Activated naive CD8-positive, alpha-beta T cell treated with anti-CD3 and anti-CD28 coated beads for 36 hours (primary cell): ENCODE data around the gene GADD45GIP1. TPM values are rescaled to one million over a fixed set of nuclear protein-coding genes. Genes with fewer than 3 reads are reported as not detected.

Experiments used
- DNase-seq: peaks from one replicate; pipeline ENCODE4 v3.0.0; 2021
- H3K27ac Mint-ChIP-seq: one replicate; pipeline ENCODE4 v1.8.0; 2022; ENCODE audit warnings: mild to moderate bottlenecking, moderate library complexity, mixed read lengths
- H3K27me3 Mint-ChIP-seq: one replicate; pipeline ENCODE4 v1.8.0; 2022; ENCODE audit warnings: mild to moderate bottlenecking, mixed read lengths
- H3K36me3 Mint-ChIP-seq: one replicate; pipeline ENCODE4 v1.8.0; 2021; ENCODE audit warnings: mild to moderate bottlenecking, mixed read lengths
- H3K4me1 Mint-ChIP-seq: one replicate; pipeline ENCODE4 v1.8.0; 2021; ENCODE audit warnings: mixed read lengths
- H3K4me3 Mint-ChIP-seq: one replicate; pipeline ENCODE4 v1.8.0; 2022; ENCODE audit warnings: mild to moderate bottlenecking, moderate library complexity, mixed read lengths
- H3K9me3 Mint-ChIP-seq: one replicate; pipeline ENCODE4 v1.8.0; 2022; ENCODE audit warnings: mixed read lengths
- total RNA-seq, 2 experiments: library from RNA; stranded (reverse); gene quantifications; one replicate each; pipeline ENCODE4 v1.2.3, GENCODE V29; 2021

GADD45GIP1 gene
- total RNA-seq, result 10 to 100 TPM; 37.1 to 37.8 TPM

DNA sequence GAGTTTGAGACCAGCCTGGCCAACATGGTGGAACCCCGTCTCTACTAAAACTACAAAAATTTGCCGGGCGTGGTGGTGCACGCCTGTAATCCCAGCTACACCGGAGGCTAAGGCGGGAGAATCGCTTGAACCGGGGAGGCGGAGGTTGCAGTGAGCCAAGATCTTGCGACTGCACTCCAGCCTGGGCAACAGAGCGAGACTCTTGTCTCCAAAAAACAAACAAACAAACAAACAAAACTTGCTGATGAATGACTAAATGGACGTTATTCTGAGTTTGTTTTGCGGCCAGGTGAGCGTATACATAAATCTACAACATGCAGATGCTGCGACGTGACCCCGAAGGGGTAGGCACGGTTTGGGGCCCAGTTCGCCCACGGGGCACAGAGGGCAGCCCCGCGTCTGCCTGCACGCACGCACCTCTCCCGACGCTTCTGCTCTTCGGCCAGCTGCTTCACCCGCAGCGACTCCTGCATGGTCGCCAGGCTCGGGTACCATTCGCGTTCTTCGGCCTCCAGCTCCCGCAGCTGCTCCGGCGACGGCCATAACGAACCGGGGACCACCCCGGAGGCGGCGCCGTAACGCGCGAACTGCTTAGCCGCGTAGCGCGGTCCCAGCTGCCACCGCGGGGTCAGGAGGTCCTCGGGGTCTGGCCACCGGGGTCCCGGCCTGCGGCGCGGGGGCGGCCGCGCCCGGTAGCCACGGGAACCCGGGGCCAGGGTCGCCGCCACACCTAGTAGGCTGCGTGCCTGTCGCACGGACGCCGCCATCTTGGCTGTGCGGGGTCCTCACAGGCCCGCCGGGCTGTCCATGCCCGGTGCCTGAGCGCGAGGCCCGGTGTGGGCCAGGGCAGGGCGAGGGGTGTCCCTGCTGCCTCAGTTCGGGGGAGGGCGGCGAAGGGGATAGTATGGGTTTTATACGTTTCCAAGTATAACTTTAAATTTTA lies at the start of gene GADD45GIP1:
TSS of gene GADD45GIP1 (minus strand) at position 778 of the 943 bp plus-strand sequence. CDS start at position 767, 11 bp downstream.
- H3K4me1 Mint-ChIP-seq, result peaks cover 30% of the 10 kb centered on the region
- H3K36me3 Mint-ChIP-seq, result peaks cover 31% of the 10 kb centered on the region
- no peaks in the 10 kb centered on the region for H3K9me3 Mint-ChIP-seq
- no peaks in the 10 kb centered on the region for H3K27me3 Mint-ChIP-seq
- H3K27ac Mint-ChIP-seq, result peak within 1 kb of the TSS; percentile 96
- H3K4me3 Mint-ChIP-seq, result peak within 1 kb of the TSS; percentile 91
- DNase-seq, result peak; percentile 89

DNA sequence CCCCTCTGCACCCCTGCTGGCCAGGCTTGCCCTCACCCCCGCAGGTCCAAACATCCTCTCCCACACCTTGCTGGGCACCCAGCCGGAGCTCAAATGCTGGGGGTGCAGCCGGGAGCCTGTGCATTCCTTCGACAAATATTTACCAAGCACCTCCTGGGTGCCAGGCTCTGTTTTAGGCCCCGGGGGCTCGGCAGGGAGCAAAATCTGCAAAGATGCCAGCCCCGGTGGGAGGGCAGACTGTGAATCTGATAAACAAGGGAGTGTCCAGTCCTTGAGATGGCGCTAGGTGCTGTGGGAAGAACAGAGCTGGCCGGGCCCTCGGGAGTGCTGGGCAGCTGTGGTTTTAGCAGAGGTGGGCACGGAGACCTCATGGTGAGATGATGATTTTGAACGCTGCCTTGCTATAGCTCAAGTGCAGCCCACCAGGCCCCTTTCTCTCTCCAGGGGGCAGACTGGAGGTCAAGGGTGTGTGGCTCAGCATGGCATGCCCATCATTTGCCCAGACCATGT lies 48.9 kb upstream of the GADD45GIP1 start:
- Mint-ChIP-seq H3K9me3 (no peaks in the 10 kb centered on the region), H3K4me1 (peaks cover 4% of the 10 kb centered on the region), H3K36me3 (no peaks in the 10 kb centered on the region), H3K27ac (no peak overlapping the region), H3K4me3 (no peak overlapping the region), H3K27me3 (peaks cover 26% of the 10 kb centered on the region)
- DNase-seq, result no peak

DNA sequence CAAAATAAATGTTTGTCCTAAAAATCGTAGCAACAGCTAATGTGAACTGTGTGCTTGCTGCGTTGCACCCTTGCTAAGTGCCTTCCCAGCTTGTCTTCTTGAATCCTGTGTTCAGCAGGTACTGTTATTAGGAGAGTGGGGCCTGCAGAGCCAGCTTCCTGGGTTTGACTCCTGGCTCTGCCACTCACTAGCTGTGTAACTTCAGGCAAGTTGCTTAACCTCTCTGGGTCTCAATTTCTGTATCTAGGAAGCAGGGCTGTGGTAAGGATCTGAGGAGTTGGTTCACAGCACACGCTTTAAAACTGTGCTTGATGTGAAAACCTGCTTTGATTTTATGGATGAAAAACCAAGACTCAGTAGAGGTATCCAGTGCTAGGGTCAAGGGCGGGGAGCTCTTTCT lies 48.2 kb upstream of the GADD45GIP1 start:
- Mint-ChIP-seq H3K4me3 (no peak overlapping the region), H3K36me3 (no peaks in the 10 kb centered on the region), H3K27me3 (peaks cover 19% of the 10 kb centered on the region), H3K9me3 (no peaks in the 10 kb centered on the region), H3K27ac (no peak overlapping the region), H3K4me1 (peaks cover under 1% of the 10 kb centered on the region)
- no peak for DNase-seq

DNA sequence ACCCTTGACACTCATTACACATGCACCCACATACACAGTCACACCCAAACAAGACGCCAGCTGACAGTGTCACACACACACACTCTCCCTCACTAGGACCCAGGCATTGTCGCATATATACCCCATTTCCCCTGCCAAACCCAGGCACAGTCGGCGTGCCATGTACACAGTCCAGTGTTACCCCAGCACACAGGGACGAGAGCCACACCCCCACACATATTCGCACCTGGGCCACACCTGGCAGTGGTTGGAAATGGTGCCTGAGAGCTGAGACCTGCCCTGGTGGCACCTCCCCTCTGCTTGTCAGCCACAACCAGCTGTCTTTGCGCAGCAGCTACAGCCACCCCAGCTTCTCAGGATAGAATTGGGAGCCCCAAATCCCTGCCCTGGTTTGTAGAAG lies 47.2 kb upstream of the GADD45GIP1 start:
- no peaks in the 10 kb centered on the region for H3K4me1 Mint-ChIP-seq
- no peak for DNase-seq
- no peaks in the 10 kb centered on the region for H3K9me3 Mint-ChIP-seq
- H3K4me3 Mint-ChIP-seq, result no peak overlapping the region
- H3K27me3 Mint-ChIP-seq, result peaks cover 10% of the 10 kb centered on the region
- no peak overlapping the region for H3K27ac Mint-ChIP-seq
- H3K36me3 Mint-ChIP-seq, result no peaks in the 10 kb centered on the region

DNA sequence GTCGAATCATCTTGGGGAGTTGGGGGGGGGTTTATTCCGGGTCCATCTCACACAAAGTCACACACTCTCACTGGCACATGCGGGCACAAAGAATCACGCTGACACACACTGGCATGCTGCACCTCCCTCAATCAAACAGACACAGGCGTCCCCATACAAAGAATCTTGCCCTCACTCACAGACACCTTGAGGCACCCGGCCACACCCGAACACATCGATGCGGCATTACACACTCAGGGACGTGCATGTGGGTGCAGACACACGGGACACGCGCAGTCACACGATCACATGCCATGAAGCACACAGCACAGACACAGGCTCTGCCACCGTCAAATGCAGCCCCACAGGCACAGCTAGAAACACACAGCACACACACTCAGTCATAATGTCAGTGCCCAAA lies 46.1 kb upstream of the GADD45GIP1 start:
- Mint-ChIP-seq H3K4me3 (no peak overlapping the region), H3K9me3 (no peaks in the 10 kb centered on the region), H3K4me1 (no peaks in the 10 kb centered on the region), H3K27ac (no peak overlapping the region), H3K27me3 (peaks cover 4% of the 10 kb centered on the region), H3K36me3 (no peaks in the 10 kb centered on the region)
- DNase-seq, result no peak

DNA sequence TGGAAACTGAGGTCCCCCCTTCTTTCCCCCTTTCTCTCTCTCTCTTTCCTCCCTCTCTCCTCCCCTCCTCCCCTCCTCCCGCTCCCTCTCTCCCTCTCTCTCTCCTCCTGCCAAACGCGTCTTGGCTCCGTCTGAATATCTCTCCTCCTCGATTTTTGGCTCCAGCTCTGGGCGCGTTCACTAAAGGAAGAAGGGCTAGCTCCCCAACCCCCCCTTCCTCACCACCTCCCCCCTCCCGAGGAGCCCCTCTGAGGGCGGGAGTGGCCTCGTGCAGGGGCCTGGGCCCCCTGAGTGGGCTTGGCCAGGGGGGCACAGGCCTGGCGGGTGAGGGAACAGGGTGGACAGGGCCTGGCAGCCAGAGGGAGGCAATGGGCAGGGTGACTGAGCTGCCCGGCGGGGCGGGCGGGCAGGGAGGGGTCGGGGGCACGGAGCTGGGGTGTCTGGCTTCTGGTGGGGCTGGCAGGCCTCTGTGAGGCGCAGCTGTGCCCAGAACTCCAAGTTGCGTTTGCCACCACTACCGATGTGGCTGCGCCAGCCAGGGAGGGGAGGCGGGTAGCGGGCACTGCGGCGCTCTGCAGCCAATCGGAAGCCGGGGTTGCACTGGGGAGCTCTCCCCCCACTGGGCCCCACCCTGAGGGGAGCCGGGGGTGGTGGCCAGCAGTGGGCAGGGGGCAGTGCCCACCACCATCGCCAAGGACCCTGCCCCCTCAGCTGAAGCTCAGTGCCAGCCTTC lies 45.3 kb upstream of the GADD45GIP1 start:
- H3K27ac Mint-ChIP-seq, result no peak overlapping the region
- H3K27me3 Mint-ChIP-seq, result no peaks in the 10 kb centered on the region
- no peaks in the 10 kb centered on the region for H3K4me1 Mint-ChIP-seq
- DNase-seq, result no peak
- no peaks in the 10 kb centered on the region for H3K9me3 Mint-ChIP-seq
- no peaks in the 10 kb centered on the region for H3K36me3 Mint-ChIP-seq
- H3K4me3 Mint-ChIP-seq, result no peak overlapping the region

DNA sequence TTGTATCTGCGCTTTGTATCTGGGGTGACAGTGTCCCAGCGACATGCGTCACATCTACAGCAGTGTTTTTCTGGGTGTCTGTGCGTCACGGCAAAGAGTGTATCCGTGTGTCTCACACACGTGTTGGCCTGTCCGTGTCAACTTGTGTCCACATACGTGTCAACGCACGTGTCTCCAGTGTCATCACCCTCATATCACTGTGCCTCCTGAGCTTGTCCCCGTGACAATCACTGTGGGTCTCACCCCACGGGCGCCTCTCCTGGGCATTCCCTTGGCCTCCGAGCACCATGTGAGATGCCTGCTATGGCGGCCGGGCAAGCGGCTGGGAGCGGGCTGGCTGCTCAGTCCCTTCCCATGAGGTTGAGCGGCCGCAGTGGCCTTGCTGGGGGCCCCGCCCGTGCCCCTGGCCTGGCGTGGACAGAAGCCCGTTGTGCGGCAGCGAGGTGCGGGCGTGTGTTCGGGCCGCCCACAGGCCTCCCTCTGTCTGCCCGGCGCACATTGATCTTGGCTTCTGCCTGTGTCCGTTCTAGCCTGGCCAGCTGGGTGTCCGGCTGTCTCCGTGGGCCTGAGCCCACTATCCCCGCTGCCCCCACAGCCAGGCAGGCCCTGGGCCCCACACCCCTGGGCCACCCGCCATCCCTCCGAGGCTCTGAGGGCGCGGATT lies 44.6 kb upstream of the GADD45GIP1 start:
- H3K27ac Mint-ChIP-seq, result no peak overlapping the region
- no peak for DNase-seq
- H3K4me3 Mint-ChIP-seq, result no peak overlapping the region
- H3K4me1 Mint-ChIP-seq, result peaks cover 2% of the 10 kb centered on the region
- no peaks in the 10 kb centered on the region for H3K9me3 Mint-ChIP-seq
- no peaks in the 10 kb centered on the region for H3K27me3 Mint-ChIP-seq
- H3K36me3 Mint-ChIP-seq, result no peaks in the 10 kb centered on the region

DNA sequence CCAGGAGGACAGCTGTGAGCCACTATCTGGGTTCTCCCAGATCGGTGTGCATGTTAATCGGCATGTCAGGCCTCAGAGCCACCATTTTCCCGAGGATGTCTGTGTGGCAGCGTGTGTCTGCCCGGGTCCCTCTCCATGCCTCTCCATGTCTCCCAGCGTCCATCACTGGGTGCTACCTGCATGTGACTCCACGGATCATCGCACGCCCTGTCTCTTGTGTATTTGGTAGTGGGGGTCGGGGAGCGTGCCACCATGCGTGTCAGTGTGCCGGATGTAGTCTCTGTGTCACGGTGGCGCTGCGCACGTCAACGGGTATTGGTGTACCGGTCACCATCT lies 44.1 kb upstream of the GADD45GIP1 start:
- H3K36me3 Mint-ChIP-seq, result no peaks in the 10 kb centered on the region
- no peaks in the 10 kb centered on the region for H3K9me3 Mint-ChIP-seq
- H3K27me3 Mint-ChIP-seq, result no peaks in the 10 kb centered on the region
- DNase-seq, result no peak
- no peak overlapping the region for H3K27ac Mint-ChIP-seq
- no peak overlapping the region for H3K4me3 Mint-ChIP-seq
- peaks cover 2% of the 10 kb centered on the region for H3K4me1 Mint-ChIP-seq

DNA sequence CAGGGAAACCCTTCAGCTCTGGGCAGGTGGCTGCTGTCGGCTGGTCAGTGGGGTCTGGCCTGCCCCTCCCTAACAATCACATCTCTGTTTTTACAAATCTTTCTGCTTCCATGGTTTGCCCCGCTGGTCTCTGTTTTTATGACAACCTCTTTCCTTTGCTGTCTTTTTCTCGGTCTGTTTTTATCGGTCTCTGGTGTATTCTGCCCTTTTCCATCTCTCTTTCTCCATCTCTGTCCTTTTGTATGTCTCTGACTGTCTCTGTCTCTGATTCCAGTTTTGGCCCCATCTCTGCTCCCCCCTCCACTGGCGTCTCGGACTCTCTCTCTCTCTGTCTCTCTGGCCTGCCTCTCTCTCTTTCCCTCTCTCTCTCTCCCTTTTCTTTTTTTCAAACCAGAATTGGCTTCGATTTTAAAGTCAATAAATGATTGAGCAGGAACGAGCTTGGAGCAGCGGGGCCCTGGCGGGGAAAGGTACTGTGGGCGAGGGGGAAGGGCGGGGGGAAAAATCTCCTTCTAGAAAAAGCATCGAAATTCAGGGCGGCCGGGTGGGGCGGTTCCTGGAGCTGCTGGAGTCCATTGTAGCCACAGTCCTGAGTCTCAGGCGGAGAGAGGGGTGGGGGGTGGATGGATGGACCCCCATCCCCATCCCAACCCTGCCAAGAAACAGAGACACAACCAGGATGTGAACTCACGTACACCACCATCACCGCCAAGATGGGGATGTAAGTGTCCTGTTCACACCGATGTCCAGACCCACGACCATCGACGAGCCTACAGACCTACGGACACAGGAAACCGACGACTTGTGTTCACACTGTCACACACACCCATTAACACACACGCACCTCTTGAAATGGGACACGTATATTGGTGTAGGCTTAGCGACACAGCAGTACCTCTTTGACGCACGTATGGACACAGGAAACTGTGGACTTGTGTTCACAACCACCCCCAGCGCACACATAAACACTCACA lies 41.2 kb upstream of the GADD45GIP1 start:
- H3K9me3 Mint-ChIP-seq, result no peaks in the 10 kb centered on the region
- H3K4me1 Mint-ChIP-seq, result peaks cover 7% of the 10 kb centered on the region
- H3K27ac Mint-ChIP-seq, result no peak overlapping the region
- no peaks in the 10 kb centered on the region for H3K36me3 Mint-ChIP-seq
- no peak for DNase-seq
- H3K27me3 Mint-ChIP-seq, result no peaks in the 10 kb centered on the region
- H3K4me3 Mint-ChIP-seq, result no peak overlapping the region

DNA sequence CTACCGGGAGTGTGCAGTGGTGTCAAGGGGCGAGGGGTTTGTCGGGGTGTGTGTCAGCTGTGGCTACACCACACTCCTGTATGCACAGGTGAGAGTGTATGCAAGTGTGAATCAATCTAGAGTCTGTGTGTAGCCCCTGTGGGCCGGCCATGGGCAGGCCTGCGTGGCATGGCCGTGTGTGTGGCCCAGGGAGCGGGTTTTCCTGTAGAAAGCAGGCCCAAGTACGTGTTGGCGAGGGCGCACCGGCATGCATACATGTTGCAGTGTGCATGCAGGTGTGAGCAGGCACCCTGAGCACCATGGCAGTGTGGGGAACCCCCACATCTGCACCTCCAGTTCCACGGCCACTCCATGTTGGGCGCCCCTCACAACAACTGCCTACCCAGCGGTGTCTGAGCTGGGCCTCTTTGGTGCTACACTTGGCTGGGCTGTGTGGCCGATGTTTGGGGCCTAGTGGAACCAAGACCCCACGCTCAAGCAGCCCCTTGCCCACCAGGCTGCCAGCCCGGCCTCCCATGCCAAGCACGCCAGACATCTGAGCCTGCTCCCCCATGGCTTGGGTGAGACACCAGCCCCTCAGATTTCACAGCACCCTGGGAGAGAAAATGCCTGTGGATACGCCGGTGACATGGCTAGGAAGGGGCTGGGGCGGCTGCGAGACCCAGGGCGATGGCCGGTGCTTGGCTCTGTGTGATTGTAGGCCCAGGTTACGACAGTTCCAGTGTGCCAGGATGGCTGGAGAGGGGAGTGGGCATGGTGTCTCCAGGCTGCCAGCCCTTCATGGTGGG lies 40.4 kb upstream of the GADD45GIP1 start:
- no peaks in the 10 kb centered on the region for H3K9me3 Mint-ChIP-seq

DNA sequence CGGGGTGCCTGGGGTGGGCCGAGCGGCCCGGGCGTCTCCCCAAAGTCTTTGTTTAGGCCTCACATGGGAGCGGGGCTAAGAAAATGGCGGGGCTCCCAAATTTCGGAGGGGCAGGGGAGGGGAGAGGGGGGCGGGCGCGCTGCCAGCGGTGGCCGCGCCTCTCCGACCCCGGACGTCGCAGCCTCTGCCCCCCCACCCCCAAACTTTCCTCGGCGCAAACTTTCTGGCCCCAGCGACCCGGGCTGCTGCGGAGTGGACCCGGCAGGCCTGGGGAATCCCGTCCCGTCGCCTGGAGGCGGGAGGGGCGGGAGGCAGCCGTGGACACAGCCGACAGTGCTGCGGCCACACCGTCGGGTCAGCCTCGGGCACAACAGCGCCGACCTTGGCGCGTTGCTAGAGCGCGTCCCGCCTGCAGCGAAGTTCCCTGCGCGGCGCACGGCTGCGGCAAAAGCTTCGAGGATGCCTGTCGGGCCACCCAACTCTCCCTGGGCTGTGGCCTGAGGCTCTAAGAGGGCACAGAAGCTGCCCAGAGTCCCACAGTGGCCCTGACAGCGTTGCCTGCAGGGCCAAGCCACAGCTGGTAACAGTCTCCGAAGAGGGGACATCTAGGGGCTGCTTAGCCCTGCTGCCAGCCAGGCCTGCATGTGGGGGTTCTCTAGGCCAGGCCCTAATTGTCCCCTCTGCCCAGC lies 39.5 kb upstream of the GADD45GIP1 start:
- Mint-ChIP-seq H3K36me3 (no peaks in the 10 kb centered on the region), H3K27ac (no peak overlapping the region), H3K9me3 (no peaks in the 10 kb centered on the region), H3K27me3 (no peaks in the 10 kb centered on the region), H3K4me3 (peak overlapping the region; percentile 26), H3K4me1 (peaks cover 7% of the 10 kb centered on the region)
- DNase-seq, result no peak

More for the DNA sequence above, 40.4 kb upstream of the GADD45GIP1 start:
- peaks cover 7% of the 10 kb centered on the region for H3K4me1 Mint-ChIP-seq
- no peaks in the 10 kb centered on the region for H3K36me3 Mint-ChIP-seq
- DNase-seq, result no peak
- H3K27me3 Mint-ChIP-seq, result no peaks in the 10 kb centered on the region
- peak overlapping the region; percentile 26 for H3K4me3 Mint-ChIP-seq
- H3K27ac Mint-ChIP-seq, result no peak overlapping the region

DNA sequence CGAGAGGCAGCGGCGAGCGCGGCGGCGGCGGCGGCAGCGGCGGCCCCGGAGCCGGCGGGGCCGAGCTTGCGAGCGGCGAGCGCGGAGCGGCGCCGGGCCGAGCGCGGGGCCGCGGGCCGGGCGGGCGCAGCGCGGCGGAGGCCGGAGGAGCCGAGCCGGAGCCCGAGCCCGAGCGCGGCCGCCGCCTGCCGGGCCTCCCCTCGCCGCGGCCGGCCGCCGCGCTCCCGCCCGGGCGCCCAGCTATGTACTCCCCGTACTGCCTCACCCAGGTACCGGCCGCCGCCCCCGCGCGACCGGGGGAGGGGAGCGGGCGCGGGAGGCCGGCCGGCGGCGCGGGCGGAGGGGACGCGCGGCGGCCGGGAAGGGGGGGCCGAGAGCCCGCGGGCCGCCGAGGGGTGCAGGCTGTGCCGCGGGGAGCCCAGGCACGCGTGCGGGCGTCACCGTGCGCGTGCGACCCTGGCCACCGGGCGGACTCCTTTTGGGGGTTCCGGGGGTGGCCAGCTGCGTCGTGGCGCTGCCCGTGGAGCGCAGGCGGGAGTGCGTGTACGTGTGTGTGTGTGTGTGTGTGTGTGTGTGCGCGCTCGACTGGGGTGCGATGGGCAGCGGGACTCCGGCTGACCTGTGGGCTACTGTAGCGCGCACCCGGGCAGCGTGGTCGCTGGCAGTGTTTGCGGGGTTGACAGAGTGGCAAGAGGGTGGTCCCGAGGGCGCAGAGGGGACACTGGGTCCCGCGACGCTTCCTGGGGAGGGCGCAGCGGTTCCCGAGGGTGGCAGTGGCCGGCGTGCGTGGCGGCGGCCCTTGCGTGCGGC lies 38.8 kb upstream of the GADD45GIP1 start:
- peak overlapping the region; percentile 75 for H3K4me3 Mint-ChIP-seq
- no peaks in the 10 kb centered on the region for H3K9me3 Mint-ChIP-seq
- H3K36me3 Mint-ChIP-seq, result no peaks in the 10 kb centered on the region
- DNase-seq, result no peak
- no peak overlapping the region for H3K27ac Mint-ChIP-seq
- no peaks in the 10 kb centered on the region for H3K27me3 Mint-ChIP-seq
- H3K4me1 Mint-ChIP-seq, result peaks cover 7% of the 10 kb centered on the region
